HepG2 (cell line): ENCODE data around the gene HSD3B7. TPM values are rescaled to one million over a fixed set of nuclear protein-coding genes. Genes with fewer than 3 reads are reported as not detected.

Experiments used
- HNRNPK ChIP-seq: fragments of 200-400 bp; formaldehyde crosslinking; IDR thresholded peaks from 2 replicates; pipeline ENCODE4 v1.6.1; 2018; ENCODE audit warnings: low read length, low read depth, moderate library complexity, mild to moderate bottlenecking; ENCODE audit not compliant: poor library complexity, severe bottlenecking
- JDP2 ChIP-seq: sonication (generic); formaldehyde crosslinking; IDR thresholded peaks from 2 replicates; pipeline ENCODE4 v1.8.1; 2022; ENCODE audit warnings: missing genetic modification reagents, borderline replicate concordance
- LRRFIP1 ChIP-seq: sonication (generic); formaldehyde crosslinking; conservative IDR thresholded peaks from 2 replicates; pipeline ENCODE4 v1.4.0; 2020; ENCODE audit warnings: missing genetic modification reagents
- MAZ ChIP-seq, 2 experiments: sonication (generic) in 1 of 2; formaldehyde crosslinking in 1 of 2; IDR thresholded peaks; 2 replicates each; pipeline versions ENCODE4 v1.5.0 to v1.6.1; 2012 to 2020; ENCODE audit warnings: low read depth in 2 of 2, mild to moderate bottlenecking in 2 of 2, borderline replicate concordance in 1 of 2, improper control_type of control experiment in 1 of 2, low read length in 1 of 2, missing genetic modification reagents in 1 of 2, moderate library complexity in 1 of 2
- PITX1 ChIP-seq: sonication (generic); formaldehyde crosslinking; IDR thresholded peaks from 2 replicates; pipeline ENCODE4 v1.5.1; 2020; ENCODE audit warnings: mild to moderate bottlenecking, missing genetic modification reagents
- PRDM4 ChIP-seq: sonication (generic); formaldehyde crosslinking; IDR thresholded peaks from 2 replicates; pipeline ENCODE4 v1.9.0; 2021; ENCODE audit warnings: missing genetic modification reagents, borderline replicate concordance
- PREB ChIP-seq: sonication (generic); formaldehyde crosslinking; IDR thresholded peaks from 2 replicates; pipeline ENCODE4 v1.4.0; 2020; ENCODE audit warnings: missing genetic modification reagents
- SNAI1 ChIP-seq: sonication (generic); formaldehyde crosslinking; IDR thresholded peaks from 2 replicates; pipeline ENCODE4 v1.5.0; 2020; ENCODE audit warnings: mild to moderate bottlenecking, missing genetic modification reagents, borderline replicate concordance
- ZNF143 ChIP-seq: sonication (generic); formaldehyde crosslinking; IDR thresholded peaks from 2 replicates; pipeline ENCODE4 v1.4.0; 2020; ENCODE audit warnings: missing genetic modification reagents
- ZNF256 ChIP-seq: sonication (generic); formaldehyde crosslinking; conservative IDR thresholded peaks from 2 replicates; pipeline ENCODE4 v1.4.0; 2020; ENCODE audit warnings: missing genetic modification reagents
- ZNF33B ChIP-seq: sonication (generic); formaldehyde crosslinking; IDR thresholded peaks from 2 replicates; pipeline ENCODE4 v1.5.1; 2020; ENCODE audit warnings: mild to moderate bottlenecking, missing genetic modification reagents
- ZNF432 ChIP-seq: sonication (generic); formaldehyde crosslinking; IDR thresholded peaks from 2 replicates; pipeline ENCODE4 v1.5.0; 2020; ENCODE audit warnings: missing genetic modification reagents, mild to moderate bottlenecking, borderline replicate concordance
- ZNF530 ChIP-seq: sonication (generic); formaldehyde crosslinking; IDR thresholded peaks from 2 replicates; pipeline ENCODE4 v1.5.0; 2020; ENCODE audit warnings: low read depth, mild to moderate bottlenecking, missing genetic modification reagents
- ZNF572 ChIP-seq: sonication (generic); formaldehyde crosslinking; IDR thresholded peaks from 2 replicates; pipeline ENCODE4 v1.5.1; 2020; ENCODE audit warnings: mild to moderate bottlenecking, missing genetic modification reagents
- ZNF883 ChIP-seq: sonication (generic); formaldehyde crosslinking; IDR thresholded peaks from 2 replicates; pipeline ENCODE4 v1.5.1; 2020; ENCODE audit warnings: mild to moderate bottlenecking, missing genetic modification reagents; ENCODE audit errors: not compliant biosample characterization
- polyA plus RNA-seq, 8 experiments: library from polyadenylated mRNA; depleted of rRNA in 3 of 8; stranded (reverse) in 7 of 8; unstranded in 1 of 8; fragments of >200 nt; fragmentation: Illumina TruSeq in 4 of 8; extraction: Trizol in 4 of 8; gene quantifications; 2 replicates each; pipeline versions ENCODE4 v1.2.1 to v1.2.3, GENCODE V29; 2011 to 2016; ENCODE audit warnings: low read depth in 4 of 8, missing spikeins in 1 of 8, mixed read lengths in 1 of 8; ENCODE audit not compliant: insufficient read depth in 1 of 8
- total RNA-seq, 5 experiments: library from RNA; depleted of rRNA; stranded (reverse); fragments of >200 nt; fragmentation: Illumina TruSeq; extraction: Trizol; gene quantifications; 2 replicates each; pipeline ENCODE4 v1.2.3, GENCODE V29; 2016; ENCODE audit warnings: low read depth in 1 of 5
- TF ChIP-seq, protein P1 (sequence below): sonication (generic); formaldehyde crosslinking; IDR thresholded peaks from 2 replicates; pipeline ENCODE4 v1.4.0; 2020; ENCODE audit warnings: missing genetic modification reagents, borderline replicate concordance
- TF ChIP-seq, protein P2 (sequence below): sonication (generic); formaldehyde crosslinking; IDR thresholded peaks from 2 replicates; pipeline ENCODE4 v1.9.0; 2021; ENCODE audit warnings: missing genetic modification reagents, mild to moderate bottlenecking, borderline replicate concordance

HSD3B7 gene
- total and polyA plus RNA-seq, 2 of the 13 experiments (the other 11 are each of a cell fraction or from before 2014, with no cell fraction given) = 32.9 to 69.7 TPM

DNA sequence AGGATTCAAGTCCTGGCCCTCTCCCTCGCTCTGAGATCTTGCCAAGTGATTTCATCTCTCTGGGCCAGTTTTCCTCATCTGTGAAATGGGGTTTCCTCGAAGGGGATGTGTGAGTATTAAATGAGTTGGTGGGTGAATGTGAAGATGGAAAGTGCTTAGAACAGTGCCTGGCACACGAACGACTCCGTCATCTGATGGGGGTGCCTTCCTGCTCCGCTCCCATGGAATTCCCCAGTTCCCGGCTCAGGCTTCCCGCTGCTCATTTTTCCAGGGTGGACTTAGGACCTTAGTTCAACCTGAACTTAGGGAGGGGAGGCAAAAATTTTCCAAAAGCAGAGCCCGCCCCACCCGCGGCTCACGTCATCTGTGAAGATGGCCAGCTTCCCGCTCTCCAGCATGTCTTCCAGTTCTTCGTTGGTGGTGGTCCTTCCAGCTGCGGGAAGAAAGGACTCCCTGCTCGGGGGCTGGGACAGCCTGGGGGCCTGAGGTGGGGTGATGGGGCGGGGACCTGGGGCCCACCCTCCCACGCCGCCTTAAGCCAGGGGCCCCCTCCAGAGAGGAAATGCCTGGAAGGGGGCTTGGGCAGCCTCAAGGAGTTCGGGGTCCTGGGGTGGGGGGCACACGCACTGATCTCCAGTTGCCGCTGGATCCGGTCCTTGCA, 11.4 kb downstream of the HSD3B7 start (continued):
- TF ChIP-seq ZNF530 (CRISPR knock-in tag) (no peak), PREB (CRISPR knock-in tag) (no peak), LRRFIP1 (CRISPR knock-in tag) (no peak), PITX1 (no peak), ZNF256 (CRISPR knock-in tag) (no peak), PRDM4 (CRISPR knock-in tag) (no peak), ZNF883 (CRISPR knock-in tag) (peak; percentile 22), ZNF432 (CRISPR knock-in tag) (no peak), ZNF572 (CRISPR knock-in tag) (peak; percentile 78; the same call in 1 of the 2 replicates), HNRNPK (no peak), SNAI1 (CRISPR knock-in tag) (no peak), MAZ (IDR thresholded peaks at IDR 0.05; ENCODE audit: borderline replicate concordance, low read depth, low read length) (peak; percentile 24; the same call in 1 of the 2 replicates), MAZ (CRISPR knock-in tag; IDR thresholded peaks at IDR 0.05; ENCODE audit: low read depth) (0 out of 2 replicates have a peak, but pooled peaks have one; percentile 25), ZNF33B (CRISPR knock-in tag) (0 out of 2 replicates have a peak, but pooled peaks have one; percentile 30), ZNF143 (no peak), JDP2 (CRISPR knock-in tag) (no peak)
- TF ChIP-seq, protein P1, sequence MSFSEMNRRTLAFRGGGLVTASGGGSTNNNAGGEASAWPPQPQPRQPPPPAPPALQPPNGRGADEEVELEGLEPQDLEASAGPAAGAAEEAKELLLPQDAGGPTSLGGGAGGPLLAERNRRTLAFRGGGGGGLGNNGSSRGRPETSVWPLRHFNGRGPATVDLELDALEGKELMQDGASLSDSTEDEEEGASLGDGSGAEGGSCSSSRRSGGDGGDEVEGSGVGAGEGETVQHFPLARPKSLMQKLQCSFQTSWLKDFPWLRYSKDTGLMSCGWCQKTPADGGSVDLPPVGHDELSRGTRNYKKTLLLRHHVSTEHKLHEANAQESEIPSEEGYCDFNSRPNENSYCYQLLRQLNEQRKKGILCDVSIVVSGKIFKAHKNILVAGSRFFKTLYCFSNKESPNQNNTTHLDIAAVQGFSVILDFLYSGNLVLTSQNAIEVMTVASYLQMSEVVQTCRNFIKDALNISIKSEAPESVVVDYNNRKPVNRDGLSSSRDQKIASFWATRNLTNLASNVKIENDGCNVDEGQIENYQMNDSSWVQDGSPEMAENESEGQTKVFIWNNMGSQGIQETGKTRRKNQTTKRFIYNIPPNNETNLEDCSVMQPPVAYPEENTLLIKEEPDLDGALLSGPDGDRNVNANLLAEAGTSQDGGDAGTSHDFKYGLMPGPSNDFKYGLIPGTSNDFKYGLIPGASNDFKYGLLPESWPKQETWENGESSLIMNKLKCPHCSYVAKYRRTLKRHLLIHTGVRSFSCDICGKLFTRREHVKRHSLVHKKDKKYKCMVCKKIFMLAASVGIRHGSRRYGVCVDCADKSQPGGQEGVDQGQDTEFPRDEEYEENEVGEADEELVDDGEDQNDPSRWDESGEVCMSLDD = no peak
- TF ChIP-seq, protein P2, sequence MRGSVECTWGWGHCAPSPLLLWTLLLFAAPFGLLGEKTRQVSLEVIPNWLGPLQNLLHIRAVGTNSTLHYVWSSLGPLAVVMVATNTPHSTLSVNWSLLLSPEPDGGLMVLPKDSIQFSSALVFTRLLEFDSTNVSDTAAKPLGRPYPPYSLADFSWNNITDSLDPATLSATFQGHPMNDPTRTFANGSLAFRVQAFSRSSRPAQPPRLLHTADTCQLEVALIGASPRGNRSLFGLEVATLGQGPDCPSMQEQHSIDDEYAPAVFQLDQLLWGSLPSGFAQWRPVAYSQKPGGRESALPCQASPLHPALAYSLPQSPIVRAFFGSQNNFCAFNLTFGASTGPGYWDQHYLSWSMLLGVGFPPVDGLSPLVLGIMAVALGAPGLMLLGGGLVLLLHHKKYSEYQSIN (CRISPR knock-in tag) = no peak
